ENCODE results near the gene TAMALIN. TPM values are rescaled to one million over a fixed set of nuclear protein-coding genes. Genes with fewer than 3 reads are reported as not detected.
A peak's percentile ranks its signal among the peaks of the same experiment; 100 is the strongest.

TAMALIN gene
- polyA plus RNA-seq, 1 experiment = 7.2 TPM

DNA sequence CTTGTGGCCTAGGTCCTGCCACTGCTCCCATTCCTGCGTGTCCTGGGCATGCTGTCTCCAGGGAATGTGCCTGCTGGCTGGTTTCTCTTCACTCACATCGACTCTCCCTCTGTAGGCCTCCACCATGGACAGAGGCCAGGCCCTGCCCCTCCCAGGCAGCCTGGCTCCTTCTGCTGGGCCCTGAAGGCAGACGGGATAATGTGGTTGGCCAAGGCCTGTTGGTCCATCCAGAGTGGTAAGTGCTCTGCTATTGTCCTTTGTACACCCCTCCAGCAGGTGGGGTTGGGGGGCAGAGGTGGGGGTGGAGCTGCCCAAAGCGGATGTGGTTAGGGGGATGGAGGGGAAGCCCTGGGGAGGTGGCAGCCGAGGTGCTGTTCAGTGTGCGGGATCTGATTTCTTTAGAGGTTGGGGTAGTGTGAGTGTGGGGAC, 35.0 kb downstream of the TAMALIN start:
- no peaks in the 10 kb centered on the region; the same call in 1 of the 2 replicates for H3K9me3 ChIP-seq (ENCODE audit: control insufficient read depth, insufficient read depth, low read length)
- no peaks in the 10 kb centered on the region for H3K27me3 ChIP-seq (ENCODE audit: control insufficient read depth, insufficient read depth, low read length)
- H3K27ac ChIP-seq (ENCODE audit: low read depth, low read length) = no peak overlapping the region
- DNase-seq (ENCODE audit: low read depth, low spot score) = no peak
- CTCF ChIA-PET = interaction anchor here (1.4 kb wide), 1 partner anchor 16 kb away, joined by 4 read pairs; no protein-coding TSS in a partner anchor
- TF ChIP-seq, protein P1, sequence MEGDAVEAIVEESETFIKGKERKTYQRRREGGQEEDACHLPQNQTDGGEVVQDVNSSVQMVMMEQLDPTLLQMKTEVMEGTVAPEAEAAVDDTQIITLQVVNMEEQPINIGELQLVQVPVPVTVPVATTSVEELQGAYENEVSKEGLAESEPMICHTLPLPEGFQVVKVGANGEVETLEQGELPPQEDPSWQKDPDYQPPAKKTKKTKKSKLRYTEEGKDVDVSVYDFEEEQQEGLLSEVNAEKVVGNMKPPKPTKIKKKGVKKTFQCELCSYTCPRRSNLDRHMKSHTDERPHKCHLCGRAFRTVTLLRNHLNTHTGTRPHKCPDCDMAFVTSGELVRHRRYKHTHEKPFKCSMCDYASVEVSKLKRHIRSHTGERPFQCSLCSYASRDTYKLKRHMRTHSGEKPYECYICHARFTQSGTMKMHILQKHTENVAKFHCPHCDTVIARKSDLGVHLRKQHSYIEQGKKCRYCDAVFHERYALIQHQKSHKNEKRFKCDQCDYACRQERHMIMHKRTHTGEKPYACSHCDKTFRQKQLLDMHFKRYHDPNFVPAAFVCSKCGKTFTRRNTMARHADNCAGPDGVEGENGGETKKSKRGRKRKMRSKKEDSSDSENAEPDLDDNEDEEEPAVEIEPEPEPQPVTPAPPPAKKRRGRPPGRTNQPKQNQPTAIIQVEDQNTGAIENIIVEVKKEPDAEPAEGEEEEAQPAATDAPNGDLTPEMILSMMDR (IDR thresholded peaks at IDR 0.05; ENCODE audit: low read depth, low read length) = no peak; the same call in 1 of the 2 replicates
- H3K4me3 ChIP-seq (ENCODE audit: low read depth, low read length) = no peak overlapping the region
- POLR2A ChIA-PET = no interaction called here

DNA sequence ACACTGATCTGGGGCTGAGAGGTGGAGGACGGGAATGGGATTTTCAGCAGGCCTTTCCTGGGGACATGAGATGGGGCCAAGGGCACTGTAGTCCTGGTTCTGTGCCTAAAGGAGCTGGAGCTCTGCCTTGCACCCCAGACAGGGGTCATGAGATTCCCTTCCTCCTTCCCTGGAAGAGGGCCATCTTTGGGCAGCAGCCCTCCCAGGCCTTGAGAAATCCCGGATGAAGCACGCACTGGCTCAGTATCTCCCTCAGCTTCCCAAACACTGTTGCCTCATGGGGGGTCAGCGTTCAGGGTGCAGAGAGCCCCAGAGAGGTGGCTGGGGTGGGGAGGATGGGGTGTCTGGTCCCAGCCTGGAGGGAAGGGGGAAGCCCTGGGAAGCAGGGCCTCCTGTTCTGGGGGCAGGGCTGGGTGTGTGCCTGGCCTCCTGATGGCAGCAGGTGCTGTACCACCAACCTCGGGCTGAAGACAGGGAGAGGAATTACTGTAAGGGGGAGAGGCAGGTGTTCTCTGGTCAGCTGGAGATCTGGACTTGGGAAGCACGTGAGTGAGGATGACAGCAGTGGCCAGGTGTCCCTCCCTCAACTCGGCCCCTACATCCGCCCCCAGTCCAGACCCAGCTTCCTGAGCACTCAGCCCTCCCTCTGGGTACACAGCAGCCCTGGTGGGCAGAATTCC, 36.1 kb downstream of the TAMALIN start:
- POLR2A ChIA-PET = interaction anchor here (1.1 kb wide), 1 partner anchor 8 kb away, joined by 5 read pairs; the partner anchor contains the start of gene NR4A1
- Histone ChIP-seq H3K9me3 (ENCODE audit: control insufficient read depth, insufficient read depth, low read length) (no peaks in the 10 kb centered on the region), H3K27me3 (ENCODE audit: control insufficient read depth, insufficient read depth, low read length) (no peaks in the 10 kb centered on the region), H3K4me3 (ENCODE audit: low read depth, low read length) (no peak overlapping the region), H3K27ac (ENCODE audit: low read depth, low read length) (no peak overlapping the region)
- DNase-seq (ENCODE audit: low read depth, low spot score) = no peak
- TF ChIP-seq, protein P1 (IDR thresholded peaks at IDR 0.05; ENCODE audit: low read depth, low read length) = no peak
- CTCF ChIA-PET = interaction anchor here (3.4 kb wide), 1 partner anchor 17 kb away, joined by 24 read pairs; no protein-coding TSS in a partner anchor

DNA sequence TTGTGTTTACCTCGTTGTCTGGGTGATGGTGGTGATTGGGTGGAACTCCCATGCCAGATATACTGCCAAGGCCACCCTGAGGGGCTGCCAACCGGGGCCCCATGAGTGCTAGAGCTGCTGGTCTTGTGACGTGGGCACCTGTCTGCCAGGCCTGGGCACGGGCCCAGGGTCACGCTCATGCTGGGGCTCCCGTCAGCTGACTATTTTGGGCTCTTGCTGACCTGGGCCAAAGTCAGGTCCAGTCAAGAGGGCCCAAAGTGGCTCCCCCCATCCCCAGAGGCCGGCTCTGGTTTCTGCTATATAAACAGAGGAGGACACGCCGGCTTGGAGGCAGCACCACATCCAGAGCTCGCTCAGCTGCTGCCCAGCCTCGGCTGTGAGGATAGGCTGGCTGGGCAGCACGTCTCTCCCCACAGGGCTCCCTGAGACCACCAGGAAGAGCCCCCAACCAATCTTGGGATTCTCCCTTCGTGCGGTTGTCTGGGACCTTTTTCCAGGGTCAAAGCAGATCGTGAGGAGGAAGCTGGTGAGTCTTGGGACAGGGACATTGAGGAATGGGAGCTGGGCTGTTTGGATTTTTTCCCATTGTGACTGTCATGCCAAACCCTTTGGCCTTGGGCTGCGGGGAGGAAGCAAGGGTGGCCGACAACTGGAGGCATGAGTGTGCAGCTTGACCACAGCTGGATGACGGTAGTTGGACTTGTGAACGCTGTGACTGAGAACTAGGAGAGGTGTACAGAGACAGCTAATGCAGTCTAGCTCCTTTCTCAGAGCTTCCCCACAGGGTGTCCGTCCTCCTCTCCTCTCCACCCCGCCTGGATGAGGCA, 36.9 kb downstream of the TAMALIN start:
- Histone ChIP-seq H3K9me3 (ENCODE audit: control insufficient read depth, insufficient read depth, low read length) (no peaks in the 10 kb centered on the region), H3K4me3 (ENCODE audit: low read depth, low read length) (no peak overlapping the region), H3K27me3 (ENCODE audit: control insufficient read depth, insufficient read depth, low read length) (no peaks in the 10 kb centered on the region), H3K27ac (ENCODE audit: low read depth, low read length) (peak overlapping the region; percentile 21)
- CTCF ChIA-PET = interaction anchor here (0.8 to 3.4 kb wide), 2 partner anchors 18 to 39 kb away, joined by 3 to 24 read pairs; no protein-coding TSS in a partner anchor
- TF ChIP-seq, protein P1 (IDR thresholded peaks at IDR 0.05; ENCODE audit: low read depth, low read length) = no peak
- DNase-seq (ENCODE audit: low read depth, low spot score) = no peak
- POLR2A ChIA-PET = interaction anchor here (1.1 kb wide), 1 partner anchor 8 kb away, joined by 5 read pairs; the partner anchor contains the start of gene NR4A1

DNA sequence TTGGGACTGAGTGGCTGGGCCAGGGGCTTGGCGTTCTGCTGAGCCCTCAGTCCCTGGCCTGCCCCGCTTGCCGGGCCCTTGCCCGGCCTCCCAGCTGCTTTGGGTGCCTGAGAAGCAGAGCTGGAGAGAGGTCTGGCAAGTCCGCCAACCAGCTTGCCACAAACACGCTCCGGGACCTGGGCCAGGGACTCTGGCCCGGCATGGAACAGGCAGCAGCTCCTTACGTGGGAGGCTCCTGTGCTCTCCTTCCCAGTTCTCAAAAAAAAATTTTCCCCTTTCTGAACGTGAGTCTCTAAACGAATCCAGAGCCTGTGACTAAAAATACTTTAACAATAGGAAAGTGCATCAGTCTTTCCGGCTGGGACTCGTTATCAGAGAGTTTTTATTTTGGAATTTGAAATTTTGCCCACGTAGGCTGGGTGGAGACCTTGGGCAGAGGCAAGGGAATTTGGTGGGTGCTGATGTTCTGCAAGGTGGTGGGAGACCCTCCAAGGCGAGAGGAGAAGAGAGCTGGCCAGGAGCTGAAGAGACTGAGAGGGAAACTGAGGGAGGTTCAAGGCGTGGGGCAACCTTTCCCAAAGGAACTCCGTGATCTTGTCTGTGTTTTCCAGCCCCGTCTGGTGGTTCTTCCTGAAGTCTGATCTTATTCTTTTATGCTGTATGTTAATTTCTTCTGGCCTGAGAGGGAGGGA, 37.7 kb downstream of the TAMALIN start:
- H3K27me3 ChIP-seq (ENCODE audit: control insufficient read depth, insufficient read depth, low read length) = no peaks in the 10 kb centered on the region
- POLR2A ChIA-PET = no interaction called here
- CTCF ChIA-PET = interaction anchor here (0.8 to 3.4 kb wide), 2 partner anchors 19 to 40 kb away, joined by 3 to 24 read pairs; no protein-coding TSS in a partner anchor
- H3K9me3 ChIP-seq (ENCODE audit: control insufficient read depth, insufficient read depth, low read length) = no peaks in the 10 kb centered on the region
- TF ChIP-seq, protein P1 (IDR thresholded peaks at IDR 0.05; ENCODE audit: low read depth, low read length) = no peak
- no peak overlapping the region for H3K4me3 ChIP-seq (ENCODE audit: low read depth, low read length)
- no peak for DNase-seq (ENCODE audit: low read depth, low spot score)
- H3K27ac ChIP-seq (ENCODE audit: low read depth, low read length) = peak overlapping the region; percentile 21

Data from AG04450 (cell line).